HG03159 (cell line): ENCODE results near the gene EEPD1.
"Not testable (repeated sequence)": the region's sequence is repeated elsewhere in the genome, so short reads cannot be mapped to it uniquely, and the experiment has no call there.

ENCODE experiments used
- ATAC-seq: cut with Tn5 transposase; IDR thresholded peaks from one replicate; pipeline ENCODE4 v1.9.1; 2021; ENCODE audit warnings: mild to moderate bottlenecking, moderate library complexity; ENCODE audit not compliant: unreplicated experiment

Gene EEPD1

DNA sequence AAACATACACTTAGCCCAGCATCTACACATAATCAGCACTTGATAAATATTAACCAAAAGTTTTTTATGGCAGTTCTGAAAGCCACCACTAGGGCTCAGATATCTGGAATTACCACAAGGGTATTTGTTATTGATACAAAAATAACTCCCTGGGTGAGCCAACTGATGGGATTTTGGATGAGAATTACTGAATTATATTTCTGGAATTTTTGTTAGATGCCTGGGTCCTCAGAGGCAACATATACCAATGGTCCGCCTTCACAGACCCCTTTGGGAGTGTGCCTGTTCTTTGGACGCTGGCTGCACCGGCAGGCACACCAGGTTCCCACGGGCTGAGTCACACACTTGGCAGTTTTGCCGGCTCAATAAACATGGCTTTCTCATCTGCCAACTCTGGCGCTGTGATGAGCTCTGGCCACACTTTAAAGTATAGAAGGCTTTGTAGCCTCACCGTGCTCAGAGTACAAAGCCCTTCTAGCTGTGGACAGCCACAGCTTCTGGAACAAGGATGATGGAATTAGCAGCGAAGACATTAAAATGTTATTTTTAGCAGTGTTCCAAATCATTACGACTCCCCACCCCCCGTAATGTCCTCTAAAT, 24.5 kb upstream of the EEPD1 start:
- no peak for ATAC-seq

DNA sequence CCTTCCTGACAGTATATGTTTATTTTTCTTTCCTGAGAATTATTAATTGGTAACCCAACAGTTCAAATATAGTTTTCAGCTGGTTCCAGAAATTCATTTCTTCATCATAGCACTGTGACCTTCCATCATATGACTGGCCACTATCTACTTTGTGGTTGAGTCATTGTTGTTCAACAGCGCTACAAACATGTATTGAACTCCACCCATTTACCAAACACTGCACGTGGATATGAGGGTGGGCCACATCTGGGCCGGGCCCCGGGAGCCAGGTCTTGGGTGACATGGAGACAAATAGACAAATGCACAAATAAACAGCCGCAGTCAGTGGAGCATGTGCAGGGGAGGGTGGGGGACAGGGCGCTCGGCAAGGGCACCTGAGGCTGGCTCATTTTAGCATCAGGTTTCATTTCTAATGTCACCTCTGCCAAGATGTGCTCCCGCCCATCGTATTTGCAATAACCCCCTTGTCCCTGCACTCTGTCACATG, 24.0 kb upstream of the EEPD1 start:
- ATAC-seq: no peak

DNA sequence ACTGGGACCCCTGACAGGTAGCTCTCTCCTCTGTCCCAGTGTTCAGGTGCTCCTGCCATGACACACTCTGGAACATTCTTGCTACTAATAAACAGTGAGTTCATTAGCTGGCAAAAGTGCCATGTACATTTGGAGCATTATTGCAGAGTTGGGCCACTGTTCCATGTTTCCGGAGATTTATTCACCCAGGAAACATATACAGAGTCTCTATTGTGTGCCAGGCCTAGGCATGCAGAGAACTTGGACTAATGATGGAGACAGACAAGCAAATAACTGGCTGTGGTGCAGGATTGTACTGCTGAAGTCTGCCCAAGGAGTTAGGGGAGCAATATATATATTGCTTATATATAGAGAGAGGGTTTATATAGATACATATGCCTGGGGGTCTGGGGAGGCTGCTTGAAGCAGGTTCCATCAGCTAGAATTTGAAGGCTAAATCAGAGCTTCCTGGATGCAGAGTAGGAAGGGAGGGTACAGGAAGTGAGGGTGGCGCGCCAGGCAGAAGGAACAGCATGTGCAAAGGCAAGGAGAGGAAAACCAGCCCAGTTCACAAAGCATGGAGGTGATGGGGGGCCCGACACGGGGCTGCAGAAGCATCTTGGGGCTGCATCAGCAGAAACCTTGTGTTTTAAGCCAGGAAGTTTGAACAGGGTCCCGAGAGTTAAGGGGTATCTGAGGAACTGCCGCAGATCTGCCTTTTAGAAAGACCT, 22.7 kb upstream of the EEPD1 start:
- no peak for ATAC-seq

DNA sequence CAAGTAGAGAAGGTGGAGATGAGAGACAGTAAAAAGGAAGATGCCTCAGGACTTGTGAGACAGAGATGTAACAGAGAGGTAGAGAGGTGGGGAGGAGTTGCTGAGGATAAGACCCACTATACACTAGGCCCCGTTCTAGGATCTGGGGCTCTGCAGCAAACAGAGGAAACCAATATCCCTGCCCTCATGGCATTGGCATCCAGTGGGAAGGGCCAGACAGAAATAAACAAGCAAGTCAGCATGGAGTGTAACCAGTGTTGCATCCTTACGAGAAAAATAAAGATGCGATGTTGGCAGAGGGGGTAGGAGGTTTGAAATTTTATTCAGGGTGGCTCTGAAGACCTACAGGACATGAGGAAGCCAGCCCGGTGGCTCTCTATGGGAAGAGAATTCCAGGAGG, 22.0 kb upstream of the EEPD1 start:
- no peak for ATAC-seq

DNA sequence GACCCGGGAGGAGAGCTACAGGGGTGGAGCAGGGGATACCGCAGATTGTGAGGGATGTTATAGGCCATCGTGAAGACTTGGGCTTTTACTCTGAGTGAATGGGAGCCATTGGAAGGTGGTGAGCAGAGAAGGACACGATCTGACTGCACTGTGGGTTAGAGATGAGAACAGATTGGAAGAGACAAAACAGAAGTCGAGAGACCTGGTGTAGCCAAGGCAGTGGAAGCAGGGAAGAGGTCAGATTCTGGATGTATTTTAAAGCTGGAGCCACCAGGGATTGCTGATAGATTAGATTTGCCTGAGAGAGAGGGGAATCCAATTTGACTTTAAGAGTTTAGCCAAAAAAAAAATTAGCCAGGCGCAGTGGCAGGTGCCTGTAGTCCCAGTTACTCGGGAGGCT, 21.6 kb upstream of the EEPD1 start:
- no peak for ATAC-seq

DNA sequence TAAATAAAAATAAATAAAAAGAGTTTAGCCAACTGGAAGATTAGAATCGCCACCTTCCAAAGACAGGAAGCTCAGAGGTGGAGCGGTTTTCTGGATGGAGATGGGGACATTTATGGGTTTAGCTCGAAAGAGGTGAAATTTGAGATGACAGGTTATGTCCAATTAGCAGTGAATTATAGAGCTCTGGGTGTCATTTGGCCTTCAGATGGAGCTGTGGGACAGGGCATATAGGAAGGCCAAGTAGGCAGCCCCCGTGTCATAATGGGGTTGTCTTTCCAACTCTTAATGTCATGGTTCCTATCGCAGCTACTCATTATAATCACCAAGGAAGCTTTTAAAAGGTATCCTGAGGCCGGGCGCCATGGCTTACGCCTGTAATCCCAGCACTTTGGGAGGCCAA, 21.0 kb upstream of the EEPD1 start:
- no peak for ATAC-seq

DNA sequence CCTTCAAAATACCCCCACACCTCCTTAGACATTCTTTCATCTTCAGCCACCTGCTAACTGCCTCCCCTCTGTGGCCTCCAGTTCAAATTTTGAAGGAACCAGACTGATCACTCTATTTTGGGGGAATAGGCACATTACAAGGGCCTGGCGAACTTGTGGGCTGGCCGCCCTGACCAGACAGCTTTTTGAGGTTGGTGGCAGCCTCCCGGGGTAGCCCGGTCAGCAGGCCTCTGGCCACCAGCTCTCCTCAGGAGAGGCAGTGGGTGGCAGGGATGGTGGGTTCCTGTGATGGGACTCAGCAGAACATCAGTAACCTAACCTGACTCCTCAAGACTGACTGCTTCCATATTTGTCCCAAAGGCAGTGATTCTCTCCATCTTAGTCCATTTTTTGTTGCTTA, 17.4 kb upstream of the EEPD1 start:
- no peak for ATAC-seq

DNA sequence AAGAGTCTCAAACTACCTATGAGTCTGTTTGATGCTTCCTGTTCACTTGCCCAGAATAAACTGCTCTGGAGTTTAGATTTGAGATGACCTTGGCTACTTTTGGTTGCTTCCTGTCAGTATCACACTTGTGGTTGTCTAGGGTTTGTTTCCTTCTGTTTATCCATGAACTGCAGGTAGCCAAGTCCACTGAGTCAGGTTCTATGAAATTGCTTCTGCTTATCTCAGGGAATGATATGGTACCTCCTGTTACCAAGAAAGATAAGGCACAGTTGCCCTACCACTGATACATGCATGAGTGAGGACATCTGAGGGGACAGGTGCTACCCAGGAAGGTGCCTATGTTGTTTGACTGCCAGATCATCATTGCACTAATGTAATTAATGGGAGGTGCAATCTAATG, 15.8 kb upstream of the EEPD1 start:
- no peak for ATAC-seq

DNA sequence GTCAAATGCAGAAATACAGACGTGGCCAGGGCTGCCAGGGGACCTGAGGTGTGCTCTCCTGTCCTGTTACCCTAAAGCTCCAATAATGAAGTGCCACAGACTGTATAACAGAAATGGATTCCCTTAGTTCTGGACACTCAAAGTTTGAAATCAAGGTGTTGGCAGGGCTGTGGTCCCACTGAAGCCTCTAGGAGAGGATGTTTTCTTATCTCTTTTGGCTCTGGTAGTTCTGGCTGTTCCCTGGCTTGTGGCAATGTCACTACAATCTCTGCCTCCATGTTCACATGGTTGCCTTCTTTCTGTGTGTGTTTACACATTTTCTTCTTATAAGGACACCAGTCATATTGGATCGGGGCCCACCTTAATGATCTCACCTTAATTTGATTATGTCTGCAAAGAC, 15.3 kb upstream of the EEPD1 start:
- ATAC-seq: no peak

DNA sequence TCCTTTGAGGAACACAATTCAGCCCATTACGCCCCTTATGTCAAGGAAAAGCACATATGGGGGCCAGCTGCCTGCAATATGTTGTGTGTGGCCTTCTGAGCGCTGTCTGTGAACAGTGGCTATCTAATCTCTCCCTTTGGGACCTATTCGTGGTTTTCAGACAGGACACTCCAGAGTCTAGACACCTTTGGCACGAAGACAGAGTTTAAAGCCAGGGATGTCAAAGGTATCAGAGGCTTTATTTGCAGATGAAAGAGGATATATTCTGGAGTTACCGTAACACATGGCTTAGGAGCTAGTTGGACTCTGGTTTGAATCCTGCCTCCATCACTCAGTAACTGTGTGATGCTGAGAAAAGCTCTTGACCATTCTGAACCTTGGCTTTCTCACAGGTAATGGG, 14.8 kb upstream of the EEPD1 start:
- no peak for ATAC-seq

DNA sequence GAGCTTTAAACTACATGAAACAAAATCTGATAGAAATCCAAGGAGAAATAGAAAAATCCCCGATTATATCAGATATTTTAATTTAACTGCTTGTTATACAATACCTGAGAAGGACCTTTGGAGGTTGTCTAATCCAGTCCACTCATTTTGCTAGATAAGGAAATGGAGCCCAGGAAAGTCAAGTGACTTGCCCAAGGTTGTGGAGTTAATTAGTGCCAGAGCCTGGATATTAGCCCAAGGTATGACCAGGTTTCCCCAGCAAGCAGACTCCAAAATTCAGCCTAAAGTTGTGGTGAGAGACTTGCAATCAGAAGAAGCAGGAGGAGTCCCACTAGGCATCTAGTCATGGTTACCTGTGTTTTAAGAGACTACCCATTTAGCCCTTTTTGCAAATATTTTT, 11.7 kb upstream of the EEPD1 start:
- ATAC-seq: no peak

DNA sequence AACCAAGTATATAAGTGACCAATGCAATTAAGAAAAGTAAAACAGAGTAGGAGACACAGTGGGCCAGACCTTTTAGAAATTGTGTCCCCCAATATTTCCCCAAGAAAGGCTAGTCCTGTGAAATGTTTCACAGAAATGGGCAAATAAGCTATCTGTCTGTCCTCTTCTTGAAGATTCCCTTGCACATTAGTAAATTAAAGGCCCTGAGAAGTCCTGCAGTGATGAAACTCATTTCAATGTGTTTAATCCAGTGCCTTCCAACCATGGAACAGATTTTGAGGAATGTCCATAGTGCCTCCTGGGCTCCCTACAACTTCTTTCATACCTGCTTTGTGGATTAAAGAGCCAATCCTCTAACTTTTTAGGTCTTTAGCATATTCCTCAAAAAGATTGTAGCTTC, 11.2 kb upstream of the EEPD1 start:
- no peak for ATAC-seq

DNA sequence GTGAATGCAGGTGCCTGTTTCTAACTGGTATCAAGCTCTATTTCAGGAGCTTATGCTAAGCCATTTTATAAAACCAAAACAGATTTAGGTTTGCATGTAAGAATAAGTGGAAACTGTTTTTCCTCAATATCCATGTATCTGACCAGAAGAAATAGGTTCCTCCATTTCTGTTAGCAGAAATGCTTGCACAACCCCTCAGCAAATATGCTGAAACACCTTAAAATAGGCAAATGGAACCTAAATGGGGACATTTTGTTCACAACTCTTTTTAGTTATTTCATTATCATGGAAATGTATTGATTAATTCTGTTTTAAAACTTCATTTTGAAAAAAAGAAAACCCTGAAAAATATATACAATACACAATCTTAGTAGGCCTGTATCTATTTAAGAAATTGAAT, 8.9 kb upstream of the EEPD1 start:
- no peak for ATAC-seq

DNA sequence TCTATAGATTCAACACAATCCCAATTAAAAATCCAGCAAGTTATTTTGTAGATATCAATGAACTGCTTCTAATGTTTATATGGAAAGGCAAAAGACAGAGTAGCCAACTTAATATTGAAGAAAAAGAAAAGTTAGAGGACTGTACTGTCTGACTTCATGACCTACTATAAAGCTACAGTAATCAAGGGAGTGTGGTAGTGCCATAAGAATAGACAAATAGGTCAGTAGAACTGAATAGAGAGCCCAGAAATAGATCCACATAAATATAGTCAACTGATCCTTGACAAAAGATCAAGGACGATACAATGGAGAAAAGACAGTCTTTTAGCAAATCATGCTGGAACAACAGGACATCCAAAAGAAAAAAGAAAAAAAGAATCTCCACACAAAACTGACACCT, 7.4 kb upstream of the EEPD1 start:
- no peak for ATAC-seq

DNA sequence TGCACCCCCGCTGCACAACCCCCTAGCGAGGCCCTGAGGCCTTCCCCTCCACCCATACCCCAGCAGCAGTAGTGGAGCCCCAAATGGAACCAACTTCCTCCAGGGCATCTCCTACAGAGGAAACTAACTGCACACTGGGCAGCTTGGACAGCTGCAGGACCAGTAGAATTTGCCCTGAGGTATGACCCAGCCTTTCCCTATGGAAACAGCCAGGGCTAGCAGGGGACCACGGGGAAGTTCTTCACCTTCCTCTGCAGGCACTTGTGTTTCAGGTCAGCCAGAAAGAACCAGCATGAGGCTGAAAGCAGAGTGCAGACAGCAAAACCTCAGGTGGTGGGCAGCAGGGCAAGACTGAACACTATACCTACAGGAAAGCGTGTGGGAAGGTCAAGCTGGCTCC, 5.7 kb upstream of the EEPD1 start:
- no peak for ATAC-seq

DNA sequence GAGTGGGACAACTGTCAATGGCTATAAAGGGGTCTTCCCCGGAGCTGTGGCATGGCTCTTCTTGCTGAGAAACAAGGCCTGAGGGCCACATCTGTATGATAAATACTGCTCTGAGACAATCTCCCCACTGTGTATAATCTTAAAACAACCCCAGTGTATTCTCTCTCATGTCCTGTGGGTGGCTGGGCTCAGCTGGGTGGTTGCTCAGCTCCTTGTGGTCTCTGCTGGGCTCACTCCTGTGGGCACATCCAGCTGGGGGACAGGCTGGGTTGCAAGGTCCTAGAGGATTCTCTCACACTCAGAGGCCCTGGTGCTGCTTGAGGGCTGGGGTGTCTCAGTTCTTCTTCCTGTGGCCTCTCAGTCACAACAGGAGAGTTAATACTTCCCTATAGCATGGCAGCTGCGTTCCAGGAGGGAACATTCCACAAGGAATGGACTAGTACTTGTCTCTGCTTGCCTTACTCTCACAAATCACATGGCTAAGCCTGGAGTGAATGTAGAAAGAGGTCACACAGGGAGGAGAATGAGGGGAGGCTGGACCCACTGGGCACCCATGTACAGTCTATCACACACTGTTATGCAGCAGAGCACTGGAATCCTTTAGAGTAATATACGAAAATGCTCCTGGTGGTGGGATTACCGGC, 4.5 kb upstream of the EEPD1 start:
- no peak for ATAC-seq

DNA sequence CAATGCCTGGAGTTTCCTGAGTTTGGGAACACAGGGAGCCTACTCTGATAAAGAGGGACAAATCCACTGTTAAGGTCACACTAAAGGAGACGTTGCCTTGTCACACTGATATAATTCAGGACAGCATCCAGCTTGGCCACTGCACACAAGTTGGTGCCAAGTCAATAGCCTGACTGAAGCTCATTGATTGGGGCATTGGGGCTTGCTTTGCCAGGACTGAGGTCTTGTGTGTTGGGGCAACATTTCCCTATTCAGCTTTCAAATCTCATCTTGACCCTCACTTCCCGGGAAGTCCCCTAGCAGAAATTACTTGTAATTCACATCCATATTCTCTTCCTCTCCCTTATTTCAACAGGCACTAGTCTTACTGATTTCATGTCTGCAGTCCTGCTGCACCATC, 3.8 kb upstream of the EEPD1 start:
- not testable (repeated sequence) for ATAC-seq

DNA sequence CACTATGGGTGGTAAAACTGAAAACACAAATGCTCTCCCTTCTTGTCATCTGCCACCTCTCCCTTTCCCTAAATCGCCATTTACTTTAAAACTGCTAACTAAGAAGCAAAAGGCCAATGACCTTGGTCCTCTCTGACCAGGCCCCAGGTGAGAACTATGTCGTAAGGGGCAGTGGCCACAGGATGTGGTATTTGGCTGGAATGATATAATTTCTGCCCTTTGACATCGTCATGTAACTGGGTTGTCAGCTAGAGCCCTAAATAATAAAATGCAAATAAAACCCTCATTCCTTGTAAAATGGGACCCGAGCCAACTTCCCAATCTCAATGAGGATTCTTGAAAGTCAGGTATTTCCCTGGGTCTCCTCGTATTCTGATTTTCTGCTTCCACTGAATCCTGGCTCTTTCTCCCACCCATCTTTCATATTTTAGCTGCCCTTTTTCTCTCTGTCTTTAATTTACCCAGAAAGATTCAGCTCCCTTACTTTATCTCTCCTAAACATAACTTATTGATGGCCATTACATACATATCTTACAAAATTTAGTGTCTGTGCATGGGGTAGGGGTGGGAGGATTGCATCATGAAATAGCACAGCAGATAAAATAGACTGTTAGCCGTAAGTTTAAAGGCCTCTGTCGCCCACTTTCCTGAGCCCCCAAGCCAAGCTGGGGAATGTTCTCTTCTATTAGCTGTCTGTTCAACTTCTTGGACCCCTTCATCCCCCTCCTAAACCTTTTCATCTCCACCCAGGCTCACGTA, 3.2 kb upstream of the EEPD1 start:
- no peak for ATAC-seq

DNA sequence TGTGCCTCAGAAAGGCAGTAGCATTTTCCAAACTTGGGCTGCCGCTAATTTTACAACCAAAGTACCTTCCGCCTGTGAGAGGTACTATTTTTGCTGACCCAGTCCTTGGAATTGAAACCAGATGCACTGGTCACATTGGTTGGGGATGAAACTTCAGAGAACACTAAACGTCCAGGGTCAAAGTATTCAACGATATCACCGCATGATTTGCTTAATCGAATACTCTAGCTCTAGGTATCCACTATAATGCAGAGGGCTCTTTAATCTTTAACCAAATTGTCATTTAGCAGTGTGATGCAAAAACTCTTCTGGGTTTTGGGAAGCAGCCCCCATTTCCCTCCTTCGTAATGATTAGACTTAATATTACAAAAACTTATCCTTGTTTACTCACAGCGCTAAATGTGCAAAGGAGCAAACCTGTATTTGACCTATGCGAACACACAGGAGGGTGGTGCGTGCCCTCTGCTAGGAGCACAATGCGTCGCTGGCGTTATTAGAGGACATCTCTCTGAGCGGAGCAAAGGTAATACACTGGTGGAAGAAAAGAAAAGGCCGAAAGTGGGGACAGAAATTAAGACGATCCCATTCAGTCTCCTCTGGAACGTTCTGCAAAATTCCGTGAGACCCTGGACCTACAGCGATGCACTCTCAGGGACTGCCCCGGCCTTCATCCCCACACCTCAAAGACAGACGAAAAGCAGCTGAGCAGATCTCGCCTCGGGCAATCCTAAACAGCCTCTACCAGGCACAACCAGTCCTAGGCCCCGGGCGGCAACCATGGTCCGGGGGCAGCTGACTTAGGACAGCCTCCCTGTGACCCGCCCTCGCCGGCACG, 916 bp upstream of the EEPD1 start:
- no peak for ATAC-seq

DNA sequence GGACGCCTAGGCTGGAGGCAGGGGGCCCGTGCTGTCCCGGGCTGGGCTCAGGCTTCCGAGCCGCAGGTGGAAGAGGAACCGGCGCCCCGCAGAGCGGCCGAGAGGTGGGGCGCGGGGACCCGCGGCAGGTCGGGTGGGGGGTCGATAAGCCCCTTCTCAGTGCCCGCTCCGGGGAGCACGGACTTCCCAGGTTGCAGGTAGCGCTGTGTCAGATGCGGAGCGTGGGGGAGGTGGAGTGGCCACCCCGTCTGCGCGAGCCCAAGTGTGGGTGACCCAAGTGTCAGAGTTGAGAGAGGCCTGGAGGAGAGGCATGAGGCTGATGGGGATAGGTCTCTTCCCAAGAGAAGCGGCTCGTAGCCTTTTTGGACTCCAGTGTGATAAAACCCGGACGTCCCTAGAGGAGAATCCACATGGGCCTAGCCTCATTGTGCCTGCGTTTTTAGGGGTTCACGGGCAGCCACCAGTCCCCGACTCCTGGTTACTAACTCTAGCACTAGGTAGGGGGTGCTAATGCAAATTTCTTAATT, 580 bp downstream of the EEPD1 start:
- peak; percentile 22 for ATAC-seq
